Stimulated activated memory B cell treated with anti-CD40 and anti-IgM and Interleukin-4, amounts not matched to agents 10 μg/mL and 1 μg/mL and 100 μg/mL, for 72 hours (primary cell): ENCODE data around the gene MPPE1.
"Not testable (repeated sequence)": the region's sequence is repeated elsewhere in the genome, so short reads cannot be mapped to it uniquely, and the experiment has no call there.

Experiments
- ATAC-seq: fragments of 150-1000 bp; cut with Tn5 transposase; 2 replicates; pipeline ENCODE4 v1.10.0; 2021
- H3K27ac Mint-ChIP-seq: one replicate; pipeline ENCODE4 v1.8.0; 2022; ENCODE audit warnings: mild to moderate bottlenecking, mixed read lengths
- H3K27me3 Mint-ChIP-seq: one replicate; pipeline ENCODE4 v1.8.0; 2022; ENCODE audit warnings: mixed read lengths
- H3K36me3 Mint-ChIP-seq: one replicate; pipeline ENCODE4 v1.8.0; 2022; ENCODE audit warnings: mixed read lengths
- H3K4me1 Mint-ChIP-seq: one replicate; pipeline ENCODE4 v1.8.0; 2022; ENCODE audit warnings: mixed read lengths
- H3K4me3 Mint-ChIP-seq: one replicate; pipeline ENCODE4 v1.8.0; 2022; ENCODE audit warnings: mild to moderate bottlenecking, moderate library complexity, mixed read lengths
- H3K9me3 Mint-ChIP-seq: one replicate; pipeline ENCODE4 v1.8.0; 2022; ENCODE audit warnings: mixed read lengths

The MPPE1 gene

GRCh38 chr18:11908182-11909060, at the start of gene MPPE1:
Gene MPPE1, minus strand, starts transcription at chr18:11908317. Its CDS starts 11,053 bp downstream, at chr18:11897264.
- Mint-ChIP-seq H3K27ac (peak within 1 kb of the TSS; percentile 91), H3K36me3 (peaks cover 9% of the 10 kb centered on the region), H3K27me3 (no peaks in the 10 kb centered on the region), H3K4me3 (peak within 1 kb of the TSS; percentile 92), H3K9me3 (no peaks in the 10 kb centered on the region), H3K4me1 (peaks cover 21% of the 10 kb centered on the region)
- peak; percentile 94 for ATAC-seq

GRCh38 chr18:11957636-11958035, 49.5 kb upstream of the MPPE1 start:
- H3K27ac Mint-ChIP-seq, result no peak overlapping the region
- H3K4me1 Mint-ChIP-seq, result no peaks in the 10 kb centered on the region
- H3K4me3 Mint-ChIP-seq, result no peak overlapping the region
- peaks cover 12% of the 10 kb centered on the region for H3K9me3 Mint-ChIP-seq
- H3K27me3 Mint-ChIP-seq, result no peaks in the 10 kb centered on the region
- peaks cover 12% of the 10 kb centered on the region for H3K36me3 Mint-ChIP-seq
- ATAC-seq, result no peak

- peaks cover 12% of the 10 kb centered on the region for H3K9me3 Mint-ChIP-seq
- no peaks in the 10 kb centered on the region for H3K27me3 Mint-ChIP-seq
- H3K4me1 Mint-ChIP-seq, result no peaks in the 10 kb centered on the region
- no peak overlapping the region for H3K4me3 Mint-ChIP-seq
- H3K27ac Mint-ChIP-seq, result no peak overlapping the region
- no peak for ATAC-seq
- H3K36me3 Mint-ChIP-seq, result peaks cover 12% of the 10 kb centered on the region
Observed at GRCh38 chr18:11956371-11957308, 48.5 kb upstream of the MPPE1 start.

- H3K4me1 Mint-ChIP-seq, result no peaks in the 10 kb centered on the region
- no peak overlapping the region for H3K4me3 Mint-ChIP-seq
- H3K27me3 Mint-ChIP-seq, result no peaks in the 10 kb centered on the region
- H3K27ac Mint-ChIP-seq, result no peak overlapping the region
- peaks cover 12% of the 10 kb centered on the region for H3K9me3 Mint-ChIP-seq
- H3K36me3 Mint-ChIP-seq, result peaks cover 12% of the 10 kb centered on the region
- ATAC-seq, result no peak
Observed at GRCh38 chr18:11955239-11956029, 47.3 kb upstream of the MPPE1 start.

- Mint-ChIP-seq H3K9me3 (peaks cover 10% of the 10 kb centered on the region), H3K4me1 (no peaks in the 10 kb centered on the region), H3K4me3 (no peak overlapping the region), H3K27ac (no peak overlapping the region), H3K27me3 (no peaks in the 10 kb centered on the region), H3K36me3 (peaks cover 12% of the 10 kb centered on the region)
- no peak for ATAC-seq
Observed at GRCh38 chr18:11953113-11953512, 45.0 kb upstream of the MPPE1 start.

GRCh38 chr18:11951390-11951851, 43.3 kb upstream of the MPPE1 start:
- H3K27me3 Mint-ChIP-seq, result no peaks in the 10 kb centered on the region
- H3K36me3 Mint-ChIP-seq, result peaks cover under 1% of the 10 kb centered on the region
- peaks cover 15% of the 10 kb centered on the region for H3K4me1 Mint-ChIP-seq
- H3K4me3 Mint-ChIP-seq, result no peak overlapping the region
- no peak overlapping the region for H3K27ac Mint-ChIP-seq
- H3K9me3 Mint-ChIP-seq, result no peaks in the 10 kb centered on the region
- ATAC-seq, result no peak

- no peak overlapping the region for H3K27ac Mint-ChIP-seq
- ATAC-seq, result no peak
- H3K4me3 Mint-ChIP-seq, result no peak overlapping the region
- H3K9me3 Mint-ChIP-seq, result no peaks in the 10 kb centered on the region
- H3K36me3 Mint-ChIP-seq, result no peaks in the 10 kb centered on the region
- peaks cover 16% of the 10 kb centered on the region for H3K4me1 Mint-ChIP-seq
- no peaks in the 10 kb centered on the region for H3K27me3 Mint-ChIP-seq
Observed at GRCh38 chr18:11950824-11951223, 42.7 kb upstream of the MPPE1 start.

GRCh38 chr18:11948852-11949523, 40.9 kb upstream of the MPPE1 start:
- Mint-ChIP-seq H3K9me3 (no peaks in the 10 kb centered on the region), H3K27ac (no peak overlapping the region), H3K36me3 (no peaks in the 10 kb centered on the region), H3K27me3 (no peaks in the 10 kb centered on the region), H3K4me1 (peaks cover 16% of the 10 kb centered on the region), H3K4me3 (peak overlapping the region; percentile 36)
- no peak for ATAC-seq

GRCh38 chr18:11947214-11948191, 39.4 kb upstream of the MPPE1 start:
- no peaks in the 10 kb centered on the region for H3K9me3 Mint-ChIP-seq

GRCh38 chr18:11946756-11947155, 38.6 kb upstream of the MPPE1 start:
- Mint-ChIP-seq H3K9me3 (no peaks in the 10 kb centered on the region), H3K27ac (peak overlapping the region; percentile 96), H3K36me3 (no peaks in the 10 kb centered on the region), H3K4me3 (peak overlapping the region; percentile 46), H3K27me3 (no peaks in the 10 kb centered on the region), H3K4me1 (peaks cover 16% of the 10 kb centered on the region)
- ATAC-seq, result peak; percentile 9

More at GRCh38 chr18:11947214-11948191, 39.4 kb upstream of the MPPE1 start:
- Mint-ChIP-seq H3K4me3 (peak overlapping the region; percentile 79), H3K4me1 (peaks cover 16% of the 10 kb centered on the region), H3K27me3 (no peaks in the 10 kb centered on the region), H3K36me3 (no peaks in the 10 kb centered on the region), H3K27ac (peak overlapping the region; percentile 96)
- ATAC-seq, result peak; percentile 85

- H3K27me3 Mint-ChIP-seq, H3K36me3 Mint-ChIP-seq, ATAC-seq, H3K9me3 Mint-ChIP-seq: not testable (repeated sequence)
- H3K4me3 Mint-ChIP-seq, result peak overlapping the region; percentile 46
- H3K27ac Mint-ChIP-seq, result peak overlapping the region; percentile 96
- H3K4me1 Mint-ChIP-seq, result peaks cover 16% of the 10 kb centered on the region
Observed at GRCh38 chr18:11945834-11946659, 37.9 kb upstream of the MPPE1 start.

GRCh38 chr18:11944786-11945185, 36.7 kb upstream of the MPPE1 start:
- Mint-ChIP-seq H3K4me1 (peaks cover 16% of the 10 kb centered on the region), H3K27ac (no peak overlapping the region), H3K4me3 (no peak overlapping the region), H3K9me3 (no peaks in the 10 kb centered on the region), H3K36me3 (no peaks in the 10 kb centered on the region), H3K27me3 (no peaks in the 10 kb centered on the region)
- ATAC-seq, result no peak

GRCh38 chr18:11944252-11944651, 36.1 kb upstream of the MPPE1 start:
- no peak for ATAC-seq
- no peak overlapping the region for H3K4me3 Mint-ChIP-seq
- H3K9me3 Mint-ChIP-seq, result no peaks in the 10 kb centered on the region
- H3K27ac Mint-ChIP-seq, result no peak overlapping the region
- peaks cover 16% of the 10 kb centered on the region for H3K4me1 Mint-ChIP-seq
- H3K36me3 Mint-ChIP-seq, result no peaks in the 10 kb centered on the region
- no peaks in the 10 kb centered on the region for H3K27me3 Mint-ChIP-seq
